ENCODE measurements around the gene LRRC4C.

Gene LRRC4C

GRCh38 chr11:40274017-40274416 is 1185.4 kb downstream of the LRRC4C start:
- no peak overlapping the region for H2AK5ac ChIP-seq (ENCODE audit: low read length)
- no peak overlapping the region for H4K8ac ChIP-seq (ENCODE audit: low read depth, low read length)
- no peaks in the 10 kb centered on the region for H3K79me2 ChIP-seq (ENCODE audit: control insufficient read depth, insufficient read depth, low read length, poor library complexity)
- no peak overlapping the region for H3K9ac ChIP-seq (ENCODE audit: low read length)
- H3K79me1 ChIP-seq (ENCODE audit: low read length), result no peaks in the 10 kb centered on the region
- no peak overlapping the region for H4K91ac ChIP-seq (ENCODE audit: low read depth, low read length)
- no peaks in the 10 kb centered on the region for H3K36me3 ChIP-seq (ENCODE audit: control insufficient read depth in 1 of 2, insufficient read depth in 2 of 2, low read length in 2 of 2)
- no peaks in the 10 kb centered on the region for H3K4me1 ChIP-seq (ENCODE audit: control insufficient read depth in 1 of 2, insufficient read depth in 2 of 2, low read length in 2 of 2)
- no peak overlapping the region for H3K23ac ChIP-seq (ENCODE audit: low read length)
- H3K4me2 ChIP-seq (ENCODE audit: low read length), result no peak overlapping the region
- H3K9me3 ChIP-seq (ENCODE audit: insufficient read depth, low read depth, low read length), result no peaks in the 10 kb centered on the region
- H3K4me3 ChIP-seq (ENCODE audit: low read depth, low read length), result no peak overlapping the region
- H3K27ac ChIP-seq (ENCODE audit: low read depth, low read length), result no peak overlapping the region
- H3K14ac ChIP-seq (ENCODE audit: low read length), result no peak overlapping the region
- no peak overlapping the region for H3K18ac ChIP-seq (ENCODE audit: low read length)
- H2AFZ ChIP-seq (ENCODE audit: insufficient read depth, low read length, poor library complexity), result no peak overlapping the region
- WGBS (ENCODE audit: extremely low coverage, insufficient coverage, insufficient read length), result no CpG with 5 or more reads among the region's 3 CpGs
- H3K27me3 ChIP-seq (ENCODE audit: insufficient read depth, low read length), result no peaks in the 10 kb centered on the region
- DNase-seq, result no peak
- H2BK120ac ChIP-seq (ENCODE audit: insufficient read depth, low read length, poor library complexity), result no peak overlapping the region
- H4K12ac ChIP-seq (ENCODE audit: low read depth, low read length), result no peak overlapping the region
- no peak overlapping the region for H3K4ac ChIP-seq (ENCODE audit: low read depth, low read length)
- H2BK12ac ChIP-seq (ENCODE audit: low read length), result no peak overlapping the region
- H2BK5ac ChIP-seq (ENCODE audit: low read depth, low read length, poor library complexity), result no peak overlapping the region

GRCh38 chr11:40273192-40273732 is 1186.2 kb downstream of the LRRC4C start:
- H2BK12ac ChIP-seq (ENCODE audit: low read length), result no peak overlapping the region
- no peaks in the 10 kb centered on the region for H3K4me1 ChIP-seq (ENCODE audit: control insufficient read depth in 1 of 2, insufficient read depth in 2 of 2, low read length in 2 of 2)
- H3K79me1 ChIP-seq (ENCODE audit: low read length), result no peaks in the 10 kb centered on the region
- no peaks in the 10 kb centered on the region for H3K9me3 ChIP-seq (ENCODE audit: insufficient read depth, low read depth, low read length)
- H3K9ac ChIP-seq (ENCODE audit: low read length), result no peak overlapping the region
- H3K23ac ChIP-seq (ENCODE audit: low read length), result no peak overlapping the region
- H2AK5ac ChIP-seq (ENCODE audit: low read length), result no peak overlapping the region
- H3K4me2 ChIP-seq (ENCODE audit: low read length), result no peak overlapping the region
- no CpG with 5 or more reads among the region's 1 CpG for WGBS (ENCODE audit: extremely low coverage, insufficient coverage, insufficient read length)
- H3K18ac ChIP-seq (ENCODE audit: low read length), result no peak overlapping the region
- no peak overlapping the region for H2BK5ac ChIP-seq (ENCODE audit: low read depth, low read length, poor library complexity)
- no peaks in the 10 kb centered on the region for H3K79me2 ChIP-seq (ENCODE audit: control insufficient read depth, insufficient read depth, low read length, poor library complexity)
- H2BK120ac ChIP-seq (ENCODE audit: insufficient read depth, low read length, poor library complexity), result no peak overlapping the region
- H3K27me3 ChIP-seq (ENCODE audit: insufficient read depth, low read length), result no peaks in the 10 kb centered on the region
- H2AFZ ChIP-seq (ENCODE audit: insufficient read depth, low read length, poor library complexity), result no peak overlapping the region
- no peak overlapping the region for H3K4me3 ChIP-seq (ENCODE audit: low read depth, low read length)
- H3K27ac ChIP-seq (ENCODE audit: low read depth, low read length), result no peak overlapping the region
- H3K14ac ChIP-seq (ENCODE audit: low read length), result no peak overlapping the region
- H4K91ac ChIP-seq (ENCODE audit: low read depth, low read length), result no peak overlapping the region
- no peak overlapping the region for H3K4ac ChIP-seq (ENCODE audit: low read depth, low read length)
- no peak overlapping the region for H4K8ac ChIP-seq (ENCODE audit: low read depth, low read length)
- no peak for DNase-seq
- no peak overlapping the region for H4K12ac ChIP-seq (ENCODE audit: low read depth, low read length)
- H3K36me3 ChIP-seq (ENCODE audit: control insufficient read depth in 1 of 2, insufficient read depth in 2 of 2, low read length in 2 of 2), result no peaks in the 10 kb centered on the region

- no peak overlapping the region for H3K4me2 ChIP-seq (ENCODE audit: low read length)
- H4K91ac ChIP-seq (ENCODE audit: low read depth, low read length), result no peak overlapping the region
- H2BK12ac ChIP-seq (ENCODE audit: low read length), result no peak overlapping the region
- no peak for DNase-seq
- H2AFZ ChIP-seq (ENCODE audit: insufficient read depth, low read length, poor library complexity), result no peak overlapping the region
- no peaks in the 10 kb centered on the region for H3K36me3 ChIP-seq (ENCODE audit: control insufficient read depth in 1 of 2, insufficient read depth in 2 of 2, low read length in 2 of 2)
- no peak overlapping the region for H2BK120ac ChIP-seq (ENCODE audit: insufficient read depth, low read length, poor library complexity)
- no peak overlapping the region for H4K12ac ChIP-seq (ENCODE audit: low read depth, low read length)
- no peak overlapping the region for H3K27ac ChIP-seq (ENCODE audit: low read depth, low read length)
- no CpG with 5 or more reads among the region's 5 CpGs for WGBS (ENCODE audit: extremely low coverage, insufficient coverage, insufficient read length)
- no peak overlapping the region for H3K9ac ChIP-seq (ENCODE audit: low read length)
- no peaks in the 10 kb centered on the region for H3K79me1 ChIP-seq (ENCODE audit: low read length)
- no peaks in the 10 kb centered on the region for H3K79me2 ChIP-seq (ENCODE audit: control insufficient read depth, insufficient read depth, low read length, poor library complexity)
- H2BK5ac ChIP-seq (ENCODE audit: low read depth, low read length, poor library complexity), result no peak overlapping the region
- H3K4me3 ChIP-seq (ENCODE audit: low read depth, low read length), result no peak overlapping the region
- no peak overlapping the region for H3K14ac ChIP-seq (ENCODE audit: low read length)
- H3K9me3 ChIP-seq (ENCODE audit: insufficient read depth, low read depth, low read length), result no peaks in the 10 kb centered on the region
- H3K18ac ChIP-seq (ENCODE audit: low read length), result no peak overlapping the region
- no peak overlapping the region for H3K4ac ChIP-seq (ENCODE audit: low read depth, low read length)
- H3K4me1 ChIP-seq (ENCODE audit: control insufficient read depth in 1 of 2, insufficient read depth in 2 of 2, low read length in 2 of 2), result no peaks in the 10 kb centered on the region
- no peak overlapping the region for H4K8ac ChIP-seq (ENCODE audit: low read depth, low read length)
- H3K23ac ChIP-seq (ENCODE audit: low read length), result no peak overlapping the region
- no peak overlapping the region for H2AK5ac ChIP-seq (ENCODE audit: low read length)
- H3K27me3 ChIP-seq (ENCODE audit: insufficient read depth, low read length), result no peaks in the 10 kb centered on the region
These were observed 1188.1 kb downstream of the LRRC4C start for GRCh38 chr11:40271361-40271760.

- Histone ChIP-seq H3K27ac (ENCODE audit: low read depth, low read length) (no peak overlapping the region), H3K27me3 (ENCODE audit: insufficient read depth, low read length) (no peaks in the 10 kb centered on the region), H3K14ac (ENCODE audit: low read length) (no peak overlapping the region), H3K36me3 (ENCODE audit: control insufficient read depth in 1 of 2, insufficient read depth in 2 of 2, low read length in 2 of 2) (no peaks in the 10 kb centered on the region), H3K4ac (ENCODE audit: low read depth, low read length) (no peak overlapping the region), H4K12ac (ENCODE audit: low read depth, low read length) (no peak overlapping the region), H3K79me1 (ENCODE audit: low read length) (no peaks in the 10 kb centered on the region), H3K18ac (ENCODE audit: low read length) (no peak overlapping the region), H3K9me3 (ENCODE audit: insufficient read depth, low read depth, low read length) (no peaks in the 10 kb centered on the region), H2BK120ac (ENCODE audit: insufficient read depth, low read length, poor library complexity) (no peak overlapping the region), H3K9ac (ENCODE audit: low read length) (no peak overlapping the region), H3K79me2 (ENCODE audit: control insufficient read depth, insufficient read depth, low read length, poor library complexity) (no peaks in the 10 kb centered on the region), H2AFZ (ENCODE audit: insufficient read depth, low read length, poor library complexity) (no peak overlapping the region), H4K91ac (ENCODE audit: low read depth, low read length) (no peak overlapping the region), H4K8ac (ENCODE audit: low read depth, low read length) (no peak overlapping the region), H3K23ac (ENCODE audit: low read length) (no peak overlapping the region), H3K4me3 (ENCODE audit: low read depth, low read length) (no peak overlapping the region), H2BK5ac (ENCODE audit: low read depth, low read length, poor library complexity) (no peak overlapping the region), H3K4me2 (ENCODE audit: low read length) (no peak overlapping the region), H2BK12ac (ENCODE audit: low read length) (no peak overlapping the region), H3K4me1 (ENCODE audit: control insufficient read depth in 1 of 2, insufficient read depth in 2 of 2, low read length in 2 of 2) (no peaks in the 10 kb centered on the region), H2AK5ac (ENCODE audit: low read length) (no peak overlapping the region)
- no CpG with 5 or more reads among the region's 2 CpGs for WGBS (ENCODE audit: extremely low coverage, insufficient coverage, insufficient read length)
- no peak for DNase-seq
These were observed 1189.6 kb downstream of the LRRC4C start for GRCh38 chr11:40269865-40270264.
